NCI-H1417 treated with DMSO at 0.1 percent for 48 hours (cell line): ENCODE measurements around the gene KIF6.
A peak's percentile ranks its signal among the peaks of the same experiment; 100 is the strongest.
"Not testable (repeated sequence)": the region's sequence is repeated elsewhere in the genome, so short reads cannot be mapped to it uniquely, and the experiment has no call there.

Experiments
- DNase-seq: peaks from one replicate; lab custom pipeline; 2025; lab: John Stamatoyannopoulos, UW

The KIF6 gene

GRCh38 chr6:39724787-39725631, at the start of gene KIF6:
Gene KIF6, minus strand, starts transcription at chr6:39725408. Its CDS starts 98 bp downstream, at chr6:39725310.
- peak; percentile 66 for DNase-seq

DNA sequence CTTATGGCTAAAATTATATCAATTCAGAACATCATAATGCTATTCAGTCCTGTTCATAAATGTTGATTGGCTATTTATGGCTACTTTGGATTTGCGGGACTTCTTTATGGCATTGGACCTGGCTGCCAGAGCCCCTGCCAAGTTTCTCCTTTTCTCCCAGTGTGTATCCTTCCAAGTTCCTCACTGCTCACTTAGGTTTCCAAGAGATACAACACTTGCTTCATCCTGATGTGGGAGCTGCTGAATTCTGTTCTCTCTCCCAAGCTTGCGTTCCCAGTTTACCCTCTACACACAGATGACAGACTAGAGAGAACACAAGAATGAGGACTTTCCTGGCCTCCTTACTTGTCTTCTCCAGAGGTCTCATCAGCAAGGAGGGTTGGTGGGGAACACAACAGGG, 48.6 kb upstream of the KIF6 start:
- no peak for DNase-seq

DNA sequence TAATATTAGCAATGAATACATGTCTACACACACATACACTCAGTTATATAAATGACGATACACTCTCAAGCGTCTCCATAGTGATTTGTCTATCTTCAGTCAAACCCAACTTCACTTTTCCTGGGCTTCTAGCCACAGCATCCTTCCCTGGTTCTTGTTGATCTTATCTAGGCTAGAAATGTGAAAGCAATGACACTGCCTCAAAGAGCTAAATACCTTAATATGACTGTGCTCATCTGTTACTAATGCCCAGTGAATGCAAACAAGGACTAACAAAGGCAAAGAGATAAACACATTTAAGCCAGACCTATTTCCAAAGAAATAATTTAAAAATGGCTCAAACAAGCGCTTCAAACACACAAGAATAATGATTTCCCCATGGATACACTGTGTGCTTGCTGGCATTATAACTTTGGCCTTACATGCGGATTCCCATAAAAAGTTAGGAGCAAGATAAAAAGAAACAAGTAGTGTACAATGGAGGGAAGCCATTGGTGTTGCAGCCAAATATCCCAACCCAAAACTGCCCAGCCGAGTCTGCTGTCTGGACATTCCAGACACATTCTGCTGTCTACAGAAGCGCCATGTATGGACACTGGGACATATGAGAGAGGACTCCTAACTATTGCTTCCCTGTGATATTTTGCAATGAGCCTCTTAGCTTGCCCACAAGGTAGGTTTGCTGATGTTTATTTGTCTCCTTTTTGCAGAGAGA, 47.5 kb upstream of the KIF6 start:
- no peak for DNase-seq

GRCh38 chr6:39770446-39770845, 45.2 kb upstream of the KIF6 start:
- DNase-seq = no peak

DNA sequence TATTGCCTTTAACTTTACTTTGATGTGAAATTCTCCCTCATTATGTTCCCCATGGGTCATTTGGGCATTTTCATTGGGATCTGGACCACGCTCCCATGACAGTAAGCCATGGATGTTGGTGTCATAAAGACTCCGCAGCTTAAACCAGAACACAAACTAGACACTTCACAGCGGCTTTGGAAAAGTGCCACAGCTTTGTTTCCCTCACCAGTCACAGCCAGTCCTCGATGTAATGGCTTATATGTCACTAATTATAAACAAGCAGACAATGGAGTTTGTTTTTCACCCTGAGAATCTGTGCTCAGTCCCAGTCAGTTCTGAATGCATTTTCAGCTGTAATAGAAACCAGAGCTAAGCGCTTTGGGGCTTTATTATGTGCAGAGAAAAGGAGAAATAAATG, 43.8 kb upstream of the KIF6 start:
- DNase-seq = no peak

GRCh38 chr6:39765508-39766065, 40.4 kb upstream of the KIF6 start:
- no peak for DNase-seq

- no peak for DNase-seq
Observed at GRCh38 chr6:39760226-39760952, 35.2 kb upstream of the KIF6 start.

DNA sequence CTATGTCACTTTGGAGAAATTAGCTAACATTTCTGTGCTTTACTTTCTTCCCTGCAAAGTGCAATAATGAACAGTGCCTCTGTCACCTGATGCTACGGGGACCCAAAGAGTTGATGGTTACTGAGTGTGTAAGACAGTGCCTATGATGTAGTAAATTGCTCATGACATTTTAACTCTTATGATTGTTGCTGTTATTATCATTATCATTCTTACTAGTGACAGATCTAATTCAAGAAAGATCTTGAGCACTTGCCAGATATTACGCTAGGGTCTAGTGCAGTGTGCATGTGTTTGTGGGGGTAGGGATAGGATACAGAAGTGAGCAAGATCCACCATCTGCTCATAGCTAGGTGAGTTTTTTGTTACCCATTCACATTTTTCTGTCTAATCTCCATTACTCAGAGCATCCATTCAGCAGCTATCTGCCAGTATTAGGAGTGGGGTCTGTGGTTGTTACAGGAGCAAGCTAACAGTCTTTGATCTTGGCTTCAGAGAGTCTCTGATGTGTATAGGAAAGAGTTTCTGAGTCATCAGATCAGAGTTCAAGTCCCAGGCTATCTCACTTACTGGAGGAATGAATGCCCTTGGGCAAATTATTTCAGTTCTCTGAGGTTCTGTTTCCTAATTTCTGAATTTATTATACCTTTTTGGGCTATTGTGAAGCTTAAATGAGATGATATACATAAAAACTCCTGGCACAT, 33.8 kb upstream of the KIF6 start:
- no peak for DNase-seq

DNA sequence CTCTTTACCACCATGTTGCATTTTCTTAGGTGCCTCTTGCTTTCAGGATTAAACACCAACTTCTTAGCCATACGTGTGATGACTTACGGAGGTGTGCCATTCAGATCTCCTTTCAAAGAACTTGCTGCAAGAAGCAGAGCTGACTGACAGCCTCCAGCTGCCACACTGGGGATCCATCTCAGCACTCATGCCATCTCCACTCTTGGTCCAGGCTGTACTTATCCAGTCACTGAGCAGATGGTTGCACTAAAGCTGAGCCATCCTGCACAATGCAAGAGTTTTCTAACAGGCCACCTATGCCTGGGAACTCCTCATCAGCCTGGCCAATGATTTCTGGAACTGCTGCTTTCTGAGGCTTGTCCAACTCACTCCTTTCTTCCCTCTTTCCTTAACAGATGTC, 31.4 kb upstream of the KIF6 start:
- DNase-seq = no peak

GRCh38 chr6:39755231-39755630, 30.0 kb upstream of the KIF6 start:
- DNase-seq = no peak

DNA sequence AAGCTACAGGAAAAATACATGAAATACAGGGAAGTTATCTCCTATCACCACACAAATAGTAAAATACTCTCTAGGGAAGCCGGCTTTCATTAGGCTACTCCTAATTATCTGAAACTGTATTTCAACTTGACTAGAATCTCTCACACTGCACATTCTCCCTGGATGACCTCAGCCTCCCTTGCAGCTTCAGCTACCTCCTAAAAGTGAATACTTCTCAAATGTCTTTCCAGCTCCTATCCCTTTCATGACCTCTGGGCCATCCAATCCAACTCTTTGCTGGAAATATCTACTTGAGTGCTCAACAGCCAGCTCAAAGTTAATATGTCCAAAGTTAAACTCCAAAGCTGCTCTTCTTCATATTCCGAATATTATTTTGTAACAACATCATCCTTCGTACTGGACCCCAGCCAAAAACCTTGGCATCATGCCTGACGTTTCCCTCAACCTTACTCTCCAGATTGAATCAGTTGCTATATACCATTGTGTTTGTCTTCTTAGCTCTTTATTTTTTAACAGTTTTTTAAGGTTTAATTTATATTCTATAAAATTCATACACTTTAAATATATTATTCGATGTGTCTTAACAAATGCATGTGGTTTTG, 29.4 kb upstream of the KIF6 start:
- DNase-seq = no peak

DNA sequence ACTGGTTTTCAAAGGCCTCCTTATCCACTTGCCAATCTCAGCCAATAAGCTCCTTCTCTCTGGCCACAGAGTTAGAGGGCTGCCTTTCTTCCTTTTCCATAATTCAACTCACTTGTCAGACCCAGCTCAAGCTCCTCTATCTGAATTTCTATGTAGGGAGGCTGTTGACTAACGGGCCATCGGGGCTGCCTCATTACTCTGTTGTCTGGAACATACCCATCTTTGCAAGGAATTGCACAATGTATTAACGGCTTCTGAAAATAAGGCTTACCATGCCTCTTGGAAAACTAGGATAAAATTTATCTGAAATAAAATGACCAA, 28.5 kb upstream of the KIF6 start:
- DNase-seq = no peak

GRCh38 chr6:39752835-39753724, 27.9 kb upstream of the KIF6 start:
- DNase-seq = no peak

DNA sequence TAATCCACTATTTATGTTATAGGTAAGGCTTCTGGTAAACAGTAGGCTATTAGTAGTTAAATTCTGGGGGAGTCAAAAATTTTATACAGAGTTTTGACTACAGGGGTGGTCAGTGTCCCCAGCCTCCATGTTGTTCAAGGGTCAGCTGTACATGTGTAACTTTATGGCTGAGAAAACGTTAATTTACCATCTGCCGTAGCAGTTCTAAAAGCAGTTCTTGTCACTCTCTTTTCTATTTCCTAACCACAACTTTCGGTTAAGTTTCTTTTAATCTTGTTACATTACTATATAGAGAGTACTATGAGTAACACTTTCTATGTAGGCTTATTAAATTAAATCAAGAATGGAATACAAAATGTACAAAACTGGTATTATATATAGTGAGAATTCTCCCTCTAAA, 21.6 kb upstream of the KIF6 start:
- no peak for DNase-seq

GRCh38 chr6:39733704-39734103, 8.5 kb upstream of the KIF6 start:
- no peak for DNase-seq

DNA sequence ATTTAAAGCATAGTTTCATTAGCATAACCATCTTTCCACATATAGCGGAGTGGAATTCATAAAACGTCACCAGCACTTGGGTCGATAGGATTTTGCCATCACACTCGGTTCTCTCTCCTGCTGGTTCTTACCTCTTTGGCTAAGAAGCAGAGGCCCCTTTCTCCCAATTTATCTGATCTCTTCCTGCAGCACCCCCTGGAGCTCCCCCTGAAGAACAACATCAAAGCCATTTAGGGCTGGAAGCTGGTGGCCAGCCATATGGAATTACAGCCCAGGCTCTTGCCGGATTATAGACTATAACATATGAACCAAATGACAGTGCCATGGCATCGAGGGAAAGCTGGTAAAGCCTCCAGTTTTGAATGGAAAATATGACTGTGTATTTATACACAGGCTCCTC, 6.4 kb upstream of the KIF6 start:
- DNase-seq = no peak

DNA sequence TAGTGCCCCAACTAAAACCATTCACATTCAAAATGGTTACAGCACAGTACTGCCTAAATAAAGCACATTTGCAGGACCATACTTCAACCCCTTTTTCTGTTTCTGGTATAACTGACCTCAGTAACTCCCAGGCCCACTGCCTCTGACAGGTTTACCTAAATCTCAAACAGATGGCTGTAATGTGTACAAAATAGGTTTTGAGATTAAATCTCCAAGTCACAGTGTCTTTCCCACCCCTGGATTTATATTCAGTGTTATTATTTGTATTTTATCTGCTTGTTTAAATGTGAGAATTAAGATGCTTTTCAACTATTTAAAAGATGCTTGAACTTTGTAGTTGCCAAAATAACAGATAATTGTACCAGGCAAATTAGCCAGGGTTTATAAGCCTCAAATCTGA, 4.7 kb upstream of the KIF6 start:
- no peak for DNase-seq

- no peak for DNase-seq
Observed at GRCh38 chr6:39725632-39725997, 407 bp upstream of the KIF6 start.

- not testable (repeated sequence) for DNase-seq
Observed at GRCh38 chr6:39723350-39723749, 1.9 kb downstream of the KIF6 start.

DNA sequence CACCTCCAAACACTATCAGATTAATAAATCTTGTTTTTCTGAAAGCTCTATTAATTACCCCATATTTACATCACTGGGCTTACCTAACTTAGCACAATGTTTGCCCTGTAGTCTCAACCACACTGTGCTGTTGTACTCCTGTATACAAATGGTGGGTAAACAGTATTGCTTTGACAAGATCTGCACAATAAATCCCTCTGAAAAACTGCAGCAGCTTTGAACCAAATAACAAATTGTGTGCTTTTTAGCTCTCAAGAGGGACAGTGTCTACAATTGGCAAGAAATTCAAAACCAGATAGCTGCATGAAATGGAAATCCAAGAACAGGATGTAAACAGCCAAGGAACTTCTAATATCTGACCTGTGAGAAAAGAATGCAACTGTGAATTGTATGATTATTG, 10.4 kb downstream of the KIF6 start:
- no peak for DNase-seq
